ENCODE measurements around the gene NMT2. TPM values are rescaled to one million over a fixed set of nuclear protein-coding genes. Genes with fewer than 3 reads are reported as not detected.

The NMT2 gene
- total RNA-seq, 2 donors from 2014 or later: 18.3 to 39.6 TPM

- no peak overlapping the region for H3K27ac ChIP-seq
- H3K9me3 ChIP-seq: no peaks in the 10 kb centered on the region
- no peaks in the 10 kb centered on the region for H3K27me3 ChIP-seq (replicated peaks; ENCODE audit: insufficient read depth)
- no peaks in the 10 kb centered on the region for H3K36me3 ChIP-seq
- intact Hi-C loops (cut with DNase I): no loop called here
- H3K4me1 ChIP-seq (replicated peaks): no peaks in the 10 kb centered on the region
- no peak overlapping the region for H3K4me3 ChIP-seq
- WGBS: 70% methylated on average over 7 of the region's 7 CpGs
- no peak for DNase-seq (ENCODE audit: low spot score)
- TF ChIP-seq CTCF (IDR thresholded peaks at IDR 0.05): no peak
- TF ChIP-seq POLR2AphosphoS5 (IDR thresholded peaks at IDR 0.05): no peak
- no peak for TF ChIP-seq POLR2A (IDR thresholded peaks at IDR 0.05)
These were observed 3.9 kb upstream of the NMT2 start for GRCh38 chr10:15172306-15172840.

- Histone ChIP-seq H3K27me3 (replicated peaks; ENCODE audit: insufficient read depth) (no peaks in the 10 kb centered on the region), H3K36me3 (no peaks in the 10 kb centered on the region), H3K27ac (no peak overlapping the region), H3K4me1 (replicated peaks) (no peaks in the 10 kb centered on the region), H3K4me3 (no peak overlapping the region), H3K9me3 (no peaks in the 10 kb centered on the region)
- intact Hi-C loops (cut with DNase I): loop anchor here (5.0 to 10.0 kb wide), 2 partner anchors 65 to 217 kb away; partner anchors contain the start of gene DCLRE1C
- 41% methylated on average over 16 of the region's 16 CpGs for WGBS
- TF ChIP-seq POLR2A (IDR thresholded peaks at IDR 0.05): no peak
- no peak for TF ChIP-seq POLR2AphosphoS5 (IDR thresholded peaks at IDR 0.05)
- TF ChIP-seq CTCF (IDR thresholded peaks at IDR 0.05): no peak
- DNase-seq (ENCODE audit: low spot score): no peak
These were observed 1.3 kb upstream of the NMT2 start for GRCh38 chr10:15169555-15170401.

- Histone ChIP-seq H3K4me1 (replicated peaks) (no peaks in the 10 kb centered on the region), H3K36me3 (no peaks in the 10 kb centered on the region), H3K9me3 (no peaks in the 10 kb centered on the region), H3K27ac (no peak overlapping the region), H3K27me3 (replicated peaks; ENCODE audit: insufficient read depth) (no peaks in the 10 kb centered on the region), H3K4me3 (no peak overlapping the region)
- DNase-seq (ENCODE audit: low spot score): peak; percentile 98
- 31% methylated on average over 13 of the region's 44 CpGs for WGBS
- intact Hi-C loops (cut with DNase I): loop anchor here (5.0 to 10.0 kb wide), 2 partner anchors 64 to 217 kb away; partner anchors contain the start of gene DCLRE1C
- TF ChIP-seq POLR2AphosphoS5 (IDR thresholded peaks at IDR 0.05) (no peak), POLR2A (IDR thresholded peaks at IDR 0.05) (peak; percentile 53)
These were observed 477 bp upstream of the NMT2 start for GRCh38 chr10:15168786-15169554.

GRCh38 chr10:15167411-15168290 lies 842 bp downstream of the NMT2 start:
- Histone ChIP-seq H3K4me3 (peak overlapping the region; percentile 95 to 97), H3K36me3 (no peaks in the 10 kb centered on the region), H3K27ac (peak overlapping the region; percentile 87 to 91), H3K9me3 (no peaks in the 10 kb centered on the region), H3K4me1 (replicated peaks) (no peaks in the 10 kb centered on the region), H3K27me3 (replicated peaks; ENCODE audit: insufficient read depth) (no peaks in the 10 kb centered on the region)
- peak in 2 of 4 experiments; percentile 52 to 53 for TF ChIP-seq CTCF (IDR thresholded peaks at IDR 0.05)
- TF ChIP-seq POLR2A (IDR thresholded peaks at IDR 0.05): no peak
- peak; percentile 3 for TF ChIP-seq POLR2AphosphoS5 (IDR thresholded peaks at IDR 0.05)
- 2% methylated on average over 41 of the region's 54 CpGs for WGBS
- intact Hi-C loops (cut with DNase I): loop anchor here (5.0 to 10.0 kb wide), 2 partner anchors 63 to 215 kb away; partner anchors contain the start of gene DCLRE1C
- peak; percentile 48 for DNase-seq (ENCODE audit: low spot score)

Data from prostate gland (tissue), 2 donors.